ENCODE measurements around the gene PIP4K2A.
"Not testable (repeated sequence)": the region's sequence is repeated elsewhere in the genome, so short reads cannot be mapped to it uniquely, and the experiment has no call there.

The PIP4K2A gene

GRCh38 chr10:22718659-22719058 lies 4.3 kb upstream of the PIP4K2A start:
- DNase-seq, result not testable (repeated sequence)

DNA sequence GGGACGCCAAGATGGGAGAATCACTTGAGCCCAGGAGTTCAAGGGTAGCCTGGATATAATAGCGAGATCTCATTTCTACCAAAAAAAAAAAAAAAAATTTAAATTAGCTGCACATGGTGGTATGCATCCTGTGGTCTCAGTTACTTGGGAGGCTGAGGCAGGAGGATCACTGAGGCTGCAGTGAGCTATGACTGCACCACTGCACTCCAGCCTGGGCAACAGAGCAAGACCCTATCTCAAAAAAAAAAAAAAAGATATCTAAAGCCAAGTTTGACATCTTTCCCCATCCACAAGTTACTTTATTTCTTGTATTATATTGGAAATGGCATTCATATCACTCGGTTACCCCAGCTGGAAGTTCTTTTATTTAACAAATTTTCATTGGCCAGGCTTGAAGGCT lies 3.4 kb upstream of the PIP4K2A start:
- no peak for DNase-seq

DNA sequence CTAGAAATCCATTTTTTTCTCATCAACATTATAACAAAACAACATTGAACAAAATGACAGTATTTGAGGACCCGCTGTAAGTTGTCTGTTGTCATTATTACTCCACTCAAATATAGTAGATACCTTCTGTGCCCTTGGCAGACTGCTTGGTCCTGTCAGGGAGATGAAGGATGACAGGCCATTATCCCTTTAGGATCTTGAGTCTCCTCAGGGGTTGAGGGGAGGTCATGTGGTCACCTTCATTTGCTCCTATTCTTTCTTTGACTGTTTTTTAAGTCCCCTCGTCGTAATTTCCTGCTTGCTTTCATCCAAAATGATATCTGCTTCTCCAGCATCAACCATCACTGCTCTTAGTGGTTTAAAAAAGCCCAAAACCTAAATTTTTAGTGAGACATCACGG lies 2.6 kb upstream of the PIP4K2A start:
- no peak for DNase-seq

GRCh38 chr10:22715290-22715625 lies 880 bp upstream of the PIP4K2A start:
- no peak for DNase-seq

GRCh38 chr10:22713853-22714478 lies 412 bp downstream of the PIP4K2A start:
- DNase-seq, result peak; percentile 41

DNA sequence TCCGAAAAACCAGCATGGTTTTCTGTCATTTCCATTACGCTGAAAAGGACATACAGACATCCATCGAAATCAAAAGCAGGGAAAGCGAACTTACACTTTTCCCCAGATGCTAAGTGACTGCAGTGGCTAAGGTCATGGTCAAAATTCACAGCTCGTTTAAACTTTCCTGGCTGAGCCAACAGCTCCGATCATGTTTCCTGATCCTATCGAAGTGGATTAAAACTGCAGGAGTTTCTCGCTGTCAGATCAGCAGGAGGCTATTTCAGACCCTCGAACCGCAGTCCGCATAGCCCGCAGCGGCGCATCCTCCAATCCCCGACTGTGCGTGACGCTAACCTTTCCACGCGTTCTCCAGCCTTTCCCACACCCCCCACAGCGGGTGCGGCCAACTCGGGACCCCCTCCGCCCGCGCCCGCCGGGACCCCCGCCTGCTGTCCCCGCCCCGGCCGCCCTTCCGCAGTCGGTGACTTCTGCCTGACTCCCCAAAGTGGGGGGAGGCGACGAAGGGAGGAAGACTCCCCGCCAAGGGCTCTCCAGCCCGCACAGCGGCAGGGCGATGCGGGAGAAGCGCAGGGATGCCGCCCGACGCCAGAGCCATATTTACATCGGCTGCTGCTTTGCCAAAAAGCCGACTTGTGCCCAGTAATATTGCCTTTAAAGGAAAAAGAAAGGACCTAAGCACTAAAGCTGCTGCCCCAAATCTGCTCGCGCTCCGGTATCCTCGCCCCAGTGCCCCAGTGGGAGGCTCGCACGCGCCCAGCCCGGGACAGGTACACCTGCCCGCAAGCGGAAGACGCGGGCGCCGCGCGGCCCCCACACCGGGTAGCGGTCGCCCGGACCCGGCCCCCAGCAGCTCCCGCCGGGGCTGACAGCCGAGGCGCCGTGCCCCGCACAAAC lies 1.2 kb downstream of the PIP4K2A start:
- DNase-seq, result peak; percentile 44

GRCh38 chr10:22712211-22712955 lies 2.0 kb downstream of the PIP4K2A start:
- DNase-seq, result no peak

DNA sequence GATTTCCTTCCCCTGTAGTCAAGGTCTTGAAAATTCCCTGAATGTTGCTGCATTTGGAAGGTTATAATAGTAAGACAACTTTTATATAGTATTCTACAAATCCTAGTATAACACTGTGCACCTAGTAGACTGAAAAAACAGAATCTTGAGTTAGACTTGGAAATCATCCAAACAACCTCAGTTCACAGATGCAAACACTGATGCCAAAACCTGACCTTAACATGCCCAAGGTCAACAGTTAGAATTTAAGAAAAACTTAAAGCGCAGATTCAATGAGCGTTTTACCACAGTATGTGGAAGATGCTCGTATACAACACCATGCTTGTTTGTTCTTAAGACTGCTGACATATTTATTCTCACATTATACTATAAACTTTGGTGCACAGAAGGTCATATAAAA lies 3.0 kb downstream of the PIP4K2A start:
- no peak for DNase-seq

DNA sequence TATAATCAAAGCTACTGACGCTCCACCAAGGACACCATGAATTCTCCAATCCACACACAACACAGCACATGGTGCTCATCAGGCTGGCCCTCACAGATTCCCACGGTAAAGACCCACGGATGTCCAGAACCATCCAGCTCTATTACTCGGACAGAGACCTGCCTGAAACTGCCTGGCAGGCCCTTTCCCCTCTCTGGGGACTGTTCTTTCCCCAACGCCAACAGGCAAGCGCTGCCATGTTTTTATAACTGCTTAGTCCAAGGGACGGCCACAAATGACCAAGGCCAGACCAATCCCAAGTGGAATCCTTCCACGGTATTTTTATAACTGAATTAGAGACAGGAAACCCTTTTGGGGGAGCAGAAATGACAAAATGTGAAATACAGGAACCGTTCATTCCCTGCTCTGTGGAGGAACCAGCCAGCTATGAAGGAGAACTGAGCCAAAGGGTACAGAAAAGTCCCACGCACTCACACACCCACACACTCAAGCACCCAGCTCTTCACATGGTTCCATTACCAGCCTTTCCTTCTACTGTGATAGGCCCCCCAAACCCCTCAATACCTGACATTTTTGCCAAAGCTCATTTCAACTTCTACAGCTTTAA lies 4.1 kb downstream of the PIP4K2A start:
- DNase-seq, result no peak

DNA sequence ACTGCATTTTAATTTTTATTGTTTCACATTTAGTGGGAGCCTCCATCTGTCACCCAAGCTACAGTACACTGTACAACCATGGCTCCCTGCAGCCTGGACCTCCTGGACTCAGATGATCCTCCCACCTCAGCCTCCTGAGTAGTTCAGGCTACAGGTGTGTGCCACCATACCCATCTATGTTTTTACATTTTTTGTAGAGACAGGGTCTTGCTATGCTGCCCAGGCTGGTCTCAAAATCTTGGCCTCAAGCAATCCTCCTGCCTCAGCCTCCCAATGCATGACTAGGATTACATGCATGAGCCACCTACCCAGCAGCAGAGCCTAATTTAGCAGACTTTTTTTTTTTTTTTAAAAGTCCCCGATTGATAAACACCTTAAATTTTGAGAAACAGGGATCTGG lies 5.6 kb downstream of the PIP4K2A start:
- DNase-seq, result no peak

GRCh38 chr10:22705527-22705926 lies 8.9 kb downstream of the PIP4K2A start:
- no peak for DNase-seq

DNA sequence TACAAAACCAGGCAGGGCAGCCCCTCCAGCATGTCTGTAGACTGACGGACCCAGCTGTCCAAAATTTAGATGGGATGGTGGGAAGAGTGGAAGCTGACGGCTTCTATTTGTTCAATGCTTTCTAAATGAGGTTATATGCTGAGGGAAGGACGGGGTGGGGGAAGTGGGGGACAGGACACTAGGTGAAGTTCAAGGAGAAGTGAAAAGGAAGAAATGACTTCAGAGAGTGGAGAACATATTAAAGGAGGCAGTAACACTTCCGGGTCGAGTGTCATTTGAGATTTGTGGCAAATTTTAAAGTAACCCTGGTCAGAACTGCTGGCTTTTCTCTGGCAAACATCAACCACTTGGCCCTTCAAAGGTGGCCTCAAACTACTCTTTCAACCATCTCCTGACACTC lies 9.4 kb downstream of the PIP4K2A start:
- no peak for DNase-seq

- DNase-seq, result no peak
Observed at GRCh38 chr10:22704471-22704911, 9.9 kb downstream of the PIP4K2A start.

DNA sequence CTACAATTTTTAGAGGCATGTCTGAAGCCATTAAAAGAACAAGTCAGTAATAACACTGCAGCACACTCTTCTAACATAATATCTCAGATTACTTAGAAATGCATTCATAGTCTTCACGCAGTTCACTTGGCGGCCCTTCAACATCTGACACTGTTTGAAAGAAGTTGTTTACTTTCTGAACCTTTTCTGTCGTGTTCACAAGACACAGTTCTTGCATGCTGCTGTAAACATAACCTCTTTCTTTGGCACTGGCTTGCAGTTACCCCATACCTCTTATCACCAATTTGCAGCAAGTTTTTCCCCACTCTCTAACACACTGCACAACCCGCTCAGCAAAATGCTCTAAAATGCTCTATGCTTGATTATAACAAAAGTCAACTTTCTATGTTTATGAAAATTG lies 12.0 kb downstream of the PIP4K2A start:
- DNase-seq, result no peak

DNA sequence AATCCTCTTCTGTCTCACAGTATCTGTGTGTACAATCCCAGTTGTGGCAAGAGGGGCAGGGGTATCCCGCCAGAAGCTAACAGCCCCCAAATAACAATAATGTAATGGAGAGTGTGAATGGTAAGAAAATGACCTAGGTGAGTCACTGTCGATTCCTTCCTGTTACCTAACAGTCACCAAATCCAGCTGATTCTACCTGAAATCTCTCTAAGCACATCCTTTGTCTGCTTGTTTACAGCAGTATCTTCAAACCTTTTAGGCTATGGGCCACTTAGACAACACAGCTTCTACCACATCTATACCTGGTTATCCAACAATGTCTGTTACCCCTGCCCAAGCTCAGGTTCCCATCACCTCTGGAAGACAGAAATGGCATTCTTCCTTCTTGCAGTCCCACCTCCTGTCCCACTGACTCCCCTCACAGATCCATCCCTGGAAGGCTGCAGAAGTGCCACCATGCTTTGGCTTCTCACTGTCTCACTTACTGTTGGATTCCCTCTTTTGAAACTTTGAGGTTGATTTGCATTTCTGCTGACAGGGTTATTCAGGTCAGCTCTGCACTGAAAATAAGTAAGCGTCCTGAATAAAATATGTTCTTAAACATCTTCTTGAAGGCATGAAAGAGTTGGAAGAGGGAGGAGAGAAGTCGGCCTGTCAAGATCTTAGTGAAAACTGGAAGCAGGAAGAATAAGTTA lies 13.1 kb downstream of the PIP4K2A start:
- no peak for DNase-seq

- DNase-seq, result no peak
Observed at GRCh38 chr10:22700489-22700888, 13.9 kb downstream of the PIP4K2A start.

GRCh38 chr10:22699976-22700375 lies 14.4 kb downstream of the PIP4K2A start:
- DNase-seq, result no peak

DNA sequence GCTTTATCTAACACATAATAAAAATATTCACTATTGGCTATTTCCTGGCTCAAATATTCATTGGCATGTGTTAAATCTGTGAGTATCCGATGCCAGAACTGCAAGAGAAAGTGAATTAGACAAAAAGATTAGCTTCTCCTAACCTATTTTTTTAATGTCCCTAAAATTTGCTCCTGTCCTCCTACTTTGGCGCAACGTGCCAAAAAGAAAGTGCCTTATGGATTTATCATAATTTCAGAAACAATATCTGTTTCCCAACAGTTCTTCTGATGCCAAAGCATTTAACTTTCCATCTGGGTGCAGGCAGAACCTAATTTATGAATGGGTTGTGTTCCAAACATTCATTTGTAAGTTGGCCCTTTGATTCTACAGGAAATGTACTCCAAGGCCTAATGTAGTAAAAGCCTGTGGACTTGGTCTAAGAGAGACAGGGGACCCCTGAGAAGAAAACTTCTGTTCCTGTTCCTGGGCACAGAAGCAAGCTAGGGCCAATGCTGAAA lies 15.4 kb downstream of the PIP4K2A start:
- DNase-seq, result no peak

DNA sequence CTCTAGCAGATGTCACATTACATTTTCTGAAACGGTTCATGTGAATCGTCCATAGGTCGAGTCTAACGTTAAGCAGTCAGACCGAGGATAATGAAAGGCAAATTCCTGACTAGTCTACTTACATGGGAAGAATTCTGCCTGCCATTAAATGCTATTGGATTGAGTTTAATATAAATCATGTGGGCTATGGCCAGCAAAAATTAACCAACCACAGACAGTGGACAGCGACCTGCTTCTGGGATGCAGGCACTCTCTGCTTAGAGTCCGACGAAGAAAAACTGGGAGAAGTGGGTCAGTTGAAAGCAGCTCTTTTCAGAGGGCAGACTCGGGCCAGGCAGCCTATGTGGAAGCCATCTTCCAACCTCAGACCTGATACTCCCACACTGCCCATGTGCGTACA lies 16.6 kb downstream of the PIP4K2A start:
- DNase-seq, result no peak

- no peak for DNase-seq
Observed at GRCh38 chr10:22697101-22697500, 17.3 kb downstream of the PIP4K2A start.

- DNase-seq, result no peak
Observed at GRCh38 chr10:22693860-22694259, 20.5 kb downstream of the PIP4K2A start.

- no peak for DNase-seq
Observed at GRCh38 chr10:22693371-22693784, 21.0 kb downstream of the PIP4K2A start.

- not testable (repeated sequence) for DNase-seq
Observed at GRCh38 chr10:22692119-22692518, 22.3 kb downstream of the PIP4K2A start.
